Keratinocyte (primary cell): ENCODE data around the gene PTAR1. TPM values are rescaled to one million over a fixed set of nuclear protein-coding genes. Genes with fewer than 3 reads are reported as not detected.
A peak's percentile ranks its signal among the peaks of the same experiment; 100 is the strongest.
"Not testable (repeated sequence)": the region's sequence is repeated elsewhere in the genome, so short reads cannot be mapped to it uniquely, and the experiment has no call there.

ENCODE experiments used
- DNase-seq: peaks from one replicate; pipeline ENCODE4 v3.0.0-alpha.2; 2011; ENCODE audit warnings: low read depth, missing footprints, low spot score
- FAIRE-seq: peaks from 2 replicates; lab custom pipeline; 2011; peaks lifted over from hg19 to GRCh38; lab: Jason Lieb, UNC
- H2AFZ ChIP-seq: 2 replicates; pipeline ENCODE4 v1.6.0; 2012; ENCODE audit warnings: low read length, control low read depth, inconsistent platforms; ENCODE audit not compliant: control insufficient read depth
- H3K27ac ChIP-seq: 2 replicates; pipeline ENCODE4 v1.5.1; 2011; ENCODE audit warnings: low read length; ENCODE audit not compliant: control insufficient read depth, insufficient read depth
- H3K27me3 ChIP-seq: 3 replicates; pipeline ENCODE4 v1.6.0; 2011; ENCODE audit warnings: low read length; ENCODE audit not compliant: control insufficient read depth, insufficient read depth; ENCODE audit errors: extremely low read depth
- H3K36me3 ChIP-seq, 2 experiments: 2 replicates in 1 of 2; 3 replicates in 1 of 2; pipeline ENCODE4 v1.5.1; 2011; ENCODE audit warnings: low read length in 2 of 2, mild to moderate bottlenecking in 1 of 2; ENCODE audit not compliant: control insufficient read depth in 2 of 2, insufficient read depth in 2 of 2; ENCODE audit errors: extremely low read depth in 1 of 2
- H3K4me1 ChIP-seq: 3 replicates; pipeline ENCODE4 v1.5.1; 2011; ENCODE audit warnings: low read length; ENCODE audit not compliant: control insufficient read depth, insufficient read depth; ENCODE audit errors: extremely low read depth
- H3K4me2 ChIP-seq: 3 replicates; pipeline ENCODE4 v1.6.0; 2011; ENCODE audit warnings: low read depth, low read length; ENCODE audit not compliant: control insufficient read depth, insufficient read depth; ENCODE audit errors: extremely low read depth
- H3K4me3 ChIP-seq, 3 experiments: fragments of 200-600 bp in 1 of 3; sonication (generic) in 1 of 3; 2 replicates in 2 of 3; 3 replicates in 1 of 3; pipeline ENCODE4 v1.5.1; 2011 to 2016; ENCODE audit warnings: low read length in 3 of 3, mild to moderate bottlenecking in 3 of 3, control low read depth in 2 of 3, inconsistent platforms in 1 of 3, low read depth in 1 of 3, mixed read lengths in 1 of 3, mixed run types in 1 of 3, moderate library complexity in 1 of 3; ENCODE audit not compliant: control insufficient read depth in 2 of 3, insufficient read depth in 2 of 3; ENCODE audit errors: extremely low read depth in 1 of 3
- H3K79me2 ChIP-seq: 2 replicates; pipeline ENCODE4 v1.6.0; 2012; ENCODE audit warnings: low read length; ENCODE audit not compliant: control insufficient read depth, insufficient read depth
- H3K9ac ChIP-seq: 3 replicates; pipeline ENCODE4 v1.6.0; 2011; ENCODE audit warnings: low read length; ENCODE audit not compliant: control insufficient read depth, insufficient read depth; ENCODE audit errors: extremely low read depth
- H3K9me1 ChIP-seq: 3 replicates; pipeline ENCODE4 v1.6.0; 2011; ENCODE audit warnings: low read length; ENCODE audit not compliant: control insufficient read depth, insufficient read depth; ENCODE audit errors: extremely low read depth
- H3K9me3 ChIP-seq: 2 replicates; pipeline ENCODE4 v1.5.1; 2012; ENCODE audit warnings: low read depth, low read length; ENCODE audit not compliant: control insufficient read depth
- H4K20me1 ChIP-seq: 3 replicates; pipeline ENCODE4 v1.6.0; 2011; ENCODE audit warnings: low read length; ENCODE audit not compliant: control insufficient read depth, insufficient read depth; ENCODE audit errors: extremely low read depth
- CTCF ChIP-seq, 3 experiments: IDR thresholded peaks in 1 of 3; conservative IDR thresholded peaks in 1 of 3; optimal IDR thresholded peaks in 1 of 3; 2 replicates in 2 of 3; 3 replicates in 1 of 3; pipeline versions ENCODE3 to v1.5.1; 2011; ENCODE audit warnings: low read length in 3 of 3, mild to moderate bottlenecking in 3 of 3, moderate library complexity in 2 of 3, control low read depth in 1 of 3, inconsistent platforms in 1 of 3; ENCODE audit not compliant: insufficient read depth in 2 of 3; ENCODE audit errors: extremely low read depth in 1 of 3
- EZH2 ChIP-seq: IDR thresholded peaks from one replicate; pipeline ENCODE4 v1.6.1; 2012; ENCODE audit warnings: inconsistent platforms, mild to moderate bottlenecking, low read length, moderate library complexity
- dilution Hi-C: fragments of 300-500 bp; cut with MboI; formaldehyde crosslinking; loops from one replicate; pipeline ENCODE4 v1.7.0; 2020; ENCODE audit warnings: low sequenced_read_pairs; ENCODE audit not compliant: extremely low pct_ligation_motif_present
- polyA plus RNA-seq, 5 experiments: library from polyadenylated mRNA; depleted of rRNA in 3 of 5; stranded (reverse) in 3 of 5; stranded (forward) in 1 of 5; unstranded in 1 of 5; fragments of >200 nt; gene quantifications; 1 replicate in 1 of 5; 2 replicates in 3 of 5; 3 replicates in 1 of 5; pipeline versions ENCODE4 v1.2.1 to v1.2.3, GENCODE V29; 2011 to 2012; ENCODE audit warnings: missing spikeins in 2 of 5, low read depth in 1 of 5, low replicate concordance in 1 of 5

The PTAR1 gene
- polyA plus RNA-seq, 1 donor (not counting 4 experiments of a cell fraction or from before 2014, with no cell fraction given), result 15.5 TPM

- H3K4me1 ChIP-seq, result no peaks in the 10 kb centered on the region
These were observed 42.2 kb upstream of the PTAR1 start for GRCh38 chr9:69801989-69802388.

GRCh38 chr9:69800027-69800426, 40.2 kb upstream of the PTAR1 start:
- H3K36me3 ChIP-seq, H3K4me3 ChIP-seq, FAIRE-seq, H2AFZ ChIP-seq, H3K9me3 ChIP-seq, H3K9ac ChIP-seq, H3K27ac ChIP-seq, H3K9me1 ChIP-seq, DNase-seq, H3K27me3 ChIP-seq, H3K4me2 ChIP-seq, dilution Hi-C loops, H3K79me2 ChIP-seq, H3K4me1 ChIP-seq, H4K20me1 ChIP-seq: not testable (repeated sequence)

More at GRCh38 chr9:69801989-69802388, 42.2 kb upstream of the PTAR1 start:
- Histone ChIP-seq H3K9ac (no peak overlapping the region), H3K9me1 (no peaks in the 10 kb centered on the region), H3K36me3 (no peaks in the 10 kb centered on the region), H3K27ac (no peak overlapping the region), H3K9me3 (no peaks in the 10 kb centered on the region), H3K4me2 (no peak overlapping the region), H2AFZ (no peak overlapping the region), H3K27me3 (no peaks in the 10 kb centered on the region), H4K20me1 (no peaks in the 10 kb centered on the region), H3K4me3 (no peak overlapping the region), H3K79me2 (no peaks in the 10 kb centered on the region)
- no peak for TF ChIP-seq CTCF (optimal IDR thresholded peaks at IDR 0.05 in 1 of 3, IDR thresholded peaks at IDR 0.05 in 1 of 3, conservative IDR thresholded peaks at IDR 0.05 in 1 of 3; ENCODE audit: extremely low read depth in 1 of 3, insufficient read depth in 2 of 3, low read length in 3 of 3)
- TF ChIP-seq EZH2, result no peak
- FAIRE-seq (peak; percentile 17), DNase-seq (no peak)
- dilution Hi-C loops, result no loop called here

GRCh38 chr9:69799521-69799920, 39.7 kb upstream of the PTAR1 start:
- H3K9me1 ChIP-seq, dilution Hi-C loops, H3K4me3 ChIP-seq, H3K4me1 ChIP-seq, DNase-seq, H3K4me2 ChIP-seq, FAIRE-seq, H3K9me3 ChIP-seq, H4K20me1 ChIP-seq, H3K79me2 ChIP-seq, H2AFZ ChIP-seq, H3K27me3 ChIP-seq, H3K9ac ChIP-seq, H3K36me3 ChIP-seq, H3K27ac ChIP-seq: not testable (repeated sequence)
